Measurements from ENCODE around the gene RAB42.
"Not testable (repeated sequence)": the region's sequence is repeated elsewhere in the genome, so short reads cannot be mapped to it uniquely, and the experiment has no call there.

The RAB42 gene

GRCh38 chr1:28566931-28567330 lies 25.1 kb upstream of the RAB42 start:
- H3K79me2 ChIP-seq (ENCODE audit: insufficient read depth, low read length): no peaks in the 10 kb centered on the region
- H3K4me3 ChIP-seq (ENCODE audit: low read length, poor library complexity, severe bottlenecking): no peak overlapping the region
- no peak overlapping the region for H3K4me2 ChIP-seq (ENCODE audit: low read depth, low read length, poor library complexity, severe bottlenecking)
- no peak overlapping the region for H2AFZ ChIP-seq (ENCODE audit: low read length)
- H3F3A ChIP-seq (ENCODE audit: low read depth): no peaks in the 10 kb centered on the region
- H3K36me3 ChIP-seq (ENCODE audit: insufficient read depth, low read length): peaks cover 37% of the 10 kb centered on the region; the same call in 1 of the 2 replicates
- H3K9ac ChIP-seq (ENCODE audit: low read depth, low read length, poor library complexity, severe bottlenecking): no peak overlapping the region
- H3K4me1 ChIP-seq (ENCODE audit: insufficient read depth, low read length, poor library complexity, severe bottlenecking): no peaks in the 10 kb centered on the region
- TF ChIP-seq EZH2phosphoT487 (IDR thresholded peaks at IDR 0.05; ENCODE audit: borderline replicate concordance) (no peak), CTCF (conservative IDR thresholded peaks at IDR 0.05; ENCODE audit: low read length) (no peak)
- no peaks in the 10 kb centered on the region for H3K27me3 ChIP-seq (ENCODE audit: insufficient read depth, low read length, poor library complexity, severe bottlenecking)
- H4K20me1 ChIP-seq (ENCODE audit: insufficient read depth, low read length, poor library complexity, severe bottlenecking): no peaks in the 10 kb centered on the region
- no peaks in the 10 kb centered on the region for H3K9me2 ChIP-seq (replicated peaks; ENCODE audit: low read depth, low read length)
- no peaks in the 10 kb centered on the region for H3K9me3 ChIP-seq (ENCODE audit: insufficient read depth, low read depth, low read length)

- no peaks in the 10 kb centered on the region for H3K9me2 ChIP-seq (replicated peaks; ENCODE audit: low read depth, low read length)
- H3K9me3 ChIP-seq (ENCODE audit: insufficient read depth, low read depth, low read length): no peaks in the 10 kb centered on the region
- no peaks in the 10 kb centered on the region for H3K4me1 ChIP-seq (ENCODE audit: insufficient read depth, low read length, poor library complexity, severe bottlenecking)
- TF ChIP-seq EZH2phosphoT487 (IDR thresholded peaks at IDR 0.05; ENCODE audit: borderline replicate concordance) (no peak), CTCF (conservative IDR thresholded peaks at IDR 0.05; ENCODE audit: low read length) (no peak)
- H3K9ac ChIP-seq (ENCODE audit: low read depth, low read length, poor library complexity, severe bottlenecking): no peak overlapping the region
- no peak overlapping the region for H2AFZ ChIP-seq (ENCODE audit: low read length)
- no peak overlapping the region for H3K4me2 ChIP-seq (ENCODE audit: low read depth, low read length, poor library complexity, severe bottlenecking)
- peaks cover 3% of the 10 kb centered on the region; the same call in 1 of the 2 replicates for H3F3A ChIP-seq (ENCODE audit: low read depth)
- H4K20me1 ChIP-seq (ENCODE audit: insufficient read depth, low read length, poor library complexity, severe bottlenecking): no peaks in the 10 kb centered on the region
- H3K79me2 ChIP-seq (ENCODE audit: insufficient read depth, low read length): no peaks in the 10 kb centered on the region
- peaks cover 28% of the 10 kb centered on the region; the same call in 1 of the 2 replicates for H3K36me3 ChIP-seq (ENCODE audit: insufficient read depth, low read length)
- no peaks in the 10 kb centered on the region for H3K27me3 ChIP-seq (ENCODE audit: insufficient read depth, low read length, poor library complexity, severe bottlenecking)
- H3K4me3 ChIP-seq (ENCODE audit: low read length, poor library complexity, severe bottlenecking): no peak overlapping the region
These were observed 20.2 kb upstream of the RAB42 start for GRCh38 chr1:28571911-28572310.

- peaks cover 28% of the 10 kb centered on the region; the same call in 1 of the 2 replicates for H3K36me3 ChIP-seq (ENCODE audit: insufficient read depth, low read length)
- not testable (repeated sequence) for H3K27me3 ChIP-seq (ENCODE audit: insufficient read depth, low read length, poor library complexity, severe bottlenecking); H3K4me2 ChIP-seq (ENCODE audit: low read depth, low read length, poor library complexity, severe bottlenecking); H3K4me3 ChIP-seq (ENCODE audit: low read length, poor library complexity, severe bottlenecking); H3K79me2 ChIP-seq (ENCODE audit: insufficient read depth, low read length); H3F3A ChIP-seq (ENCODE audit: low read depth); H4K20me1 ChIP-seq (ENCODE audit: insufficient read depth, low read length, poor library complexity, severe bottlenecking); H3K9me2 ChIP-seq (replicated peaks; ENCODE audit: low read depth, low read length); H3K9me3 ChIP-seq (ENCODE audit: insufficient read depth, low read depth, low read length); H3K4me1 ChIP-seq (ENCODE audit: insufficient read depth, low read length, poor library complexity, severe bottlenecking); H2AFZ ChIP-seq (ENCODE audit: low read length); H3K9ac ChIP-seq (ENCODE audit: low read depth, low read length, poor library complexity, severe bottlenecking)
These were observed 19.2 kb upstream of the RAB42 start for GRCh38 chr1:28572891-28573290.

GRCh38 chr1:28573564-28573963 lies 18.5 kb upstream of the RAB42 start:
- Histone ChIP-seq H3K4me3 (ENCODE audit: low read length, poor library complexity, severe bottlenecking) (no peak overlapping the region), H3F3A (ENCODE audit: low read depth) (peaks cover 10% of the 10 kb centered on the region; the same call in 1 of the 2 replicates), H3K9me3 (ENCODE audit: insufficient read depth, low read depth, low read length) (no peaks in the 10 kb centered on the region), H2AFZ (ENCODE audit: low read length) (no peak overlapping the region), H3K9ac (ENCODE audit: low read depth, low read length, poor library complexity, severe bottlenecking) (no peak overlapping the region), H3K4me2 (ENCODE audit: low read depth, low read length, poor library complexity, severe bottlenecking) (no peak overlapping the region), H3K36me3 (ENCODE audit: insufficient read depth, low read length) (peaks cover 28% of the 10 kb centered on the region; the same call in 1 of the 2 replicates), H3K27me3 (ENCODE audit: insufficient read depth, low read length, poor library complexity, severe bottlenecking) (no peaks in the 10 kb centered on the region), H3K9me2 (replicated peaks; ENCODE audit: low read depth, low read length) (no peaks in the 10 kb centered on the region), H3K4me1 (ENCODE audit: insufficient read depth, low read length, poor library complexity, severe bottlenecking) (peaks cover 3% of the 10 kb centered on the region), H4K20me1 (ENCODE audit: insufficient read depth, low read length, poor library complexity, severe bottlenecking) (peaks cover 13% of the 10 kb centered on the region), H3K79me2 (ENCODE audit: insufficient read depth, low read length) (peaks cover 14% of the 10 kb centered on the region)
- TF ChIP-seq CTCF (conservative IDR thresholded peaks at IDR 0.05; ENCODE audit: low read length) (no peak), EZH2phosphoT487 (IDR thresholded peaks at IDR 0.05; ENCODE audit: borderline replicate concordance) (no peak)

Measured in Loucy (cell line).